ENCODE data around the gene GABRB3.

DNA sequence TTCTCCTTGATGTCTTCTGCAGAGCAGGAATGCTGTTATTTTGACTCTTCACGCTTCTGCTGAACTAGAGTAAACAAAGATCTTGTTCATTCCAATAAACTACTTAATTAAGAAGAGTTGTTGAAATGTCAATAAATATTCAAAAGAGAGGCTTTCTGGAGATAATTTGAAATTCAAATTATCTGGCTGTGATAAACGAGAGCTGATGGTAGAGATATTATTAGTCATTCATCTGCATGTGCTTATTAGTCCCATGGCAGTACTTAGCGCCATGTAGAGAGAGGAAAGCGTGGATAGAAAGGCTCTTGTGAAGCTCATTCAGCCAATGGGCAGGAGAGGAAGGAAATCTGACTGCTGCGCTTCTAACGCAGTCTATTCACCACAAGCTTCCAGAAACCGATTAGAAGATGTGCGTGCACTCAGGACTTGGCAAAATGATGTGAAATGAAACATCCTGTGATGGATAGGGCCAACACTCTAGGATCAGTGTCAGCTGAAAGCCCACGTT, 251.1 kb downstream of the GABRB3 start:
- TF ChIP-seq EZH2 (IDR thresholded peaks at IDR 0.05; ENCODE audit: insufficient read depth, low read length): no peak
- TF ChIP-seq, protein P1, sequence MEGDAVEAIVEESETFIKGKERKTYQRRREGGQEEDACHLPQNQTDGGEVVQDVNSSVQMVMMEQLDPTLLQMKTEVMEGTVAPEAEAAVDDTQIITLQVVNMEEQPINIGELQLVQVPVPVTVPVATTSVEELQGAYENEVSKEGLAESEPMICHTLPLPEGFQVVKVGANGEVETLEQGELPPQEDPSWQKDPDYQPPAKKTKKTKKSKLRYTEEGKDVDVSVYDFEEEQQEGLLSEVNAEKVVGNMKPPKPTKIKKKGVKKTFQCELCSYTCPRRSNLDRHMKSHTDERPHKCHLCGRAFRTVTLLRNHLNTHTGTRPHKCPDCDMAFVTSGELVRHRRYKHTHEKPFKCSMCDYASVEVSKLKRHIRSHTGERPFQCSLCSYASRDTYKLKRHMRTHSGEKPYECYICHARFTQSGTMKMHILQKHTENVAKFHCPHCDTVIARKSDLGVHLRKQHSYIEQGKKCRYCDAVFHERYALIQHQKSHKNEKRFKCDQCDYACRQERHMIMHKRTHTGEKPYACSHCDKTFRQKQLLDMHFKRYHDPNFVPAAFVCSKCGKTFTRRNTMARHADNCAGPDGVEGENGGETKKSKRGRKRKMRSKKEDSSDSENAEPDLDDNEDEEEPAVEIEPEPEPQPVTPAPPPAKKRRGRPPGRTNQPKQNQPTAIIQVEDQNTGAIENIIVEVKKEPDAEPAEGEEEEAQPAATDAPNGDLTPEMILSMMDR (IDR thresholded peaks at IDR 0.05; ENCODE audit: insufficient read depth, low read depth, low read length): no peak

Measured in astrocyte (in vitro differentiated cells and primary cell).